ENCODE data around the gene METTL22.

- TF ChIP-seq CBX8 (IDR thresholded peaks at IDR 0.05) (no peak), POLR2A (IDR thresholded peaks at IDR 0.05; ENCODE audit: low read length) (no peak)
Observed at GRCh38 chr16:8676737-8677375, 55.4 kb downstream of the METTL22 start.

Data from A549 (cell line).